UCSD-AML1 (cell line): ENCODE measurements around the gene TAS2R30.
"Not testable (repeated sequence)": the region's sequence is repeated elsewhere in the genome, so short reads cannot be mapped to it uniquely, and the experiment has no call there.

ENCODE experiments used
- DNase-seq: peaks from one replicate; lab custom pipeline; 2025; ENCODE audit not compliant: unreplicated experiment; lab: John Stamatoyannopoulos, UW

Gene TAS2R30

DNA sequence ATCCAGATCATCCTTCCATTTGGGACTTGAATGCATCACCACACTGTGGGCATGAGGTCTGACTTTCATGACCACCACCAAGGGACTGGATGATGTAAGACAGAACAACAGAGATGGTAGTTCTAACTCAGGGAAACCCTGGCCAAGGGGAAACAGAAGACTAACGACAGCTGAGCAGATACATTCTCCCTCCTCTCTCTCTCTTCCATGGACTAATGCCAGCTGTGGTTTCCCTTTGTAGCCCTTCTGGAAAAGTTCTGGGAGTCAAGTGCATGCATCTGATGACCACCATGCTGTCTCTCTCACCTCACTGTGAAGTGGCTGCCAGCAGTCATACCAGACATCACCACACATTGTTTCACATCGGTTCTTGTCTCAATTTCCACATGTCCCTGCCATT, 3.4 kb downstream of the TAS2R30 start:
- no peak for DNase-seq

DNA sequence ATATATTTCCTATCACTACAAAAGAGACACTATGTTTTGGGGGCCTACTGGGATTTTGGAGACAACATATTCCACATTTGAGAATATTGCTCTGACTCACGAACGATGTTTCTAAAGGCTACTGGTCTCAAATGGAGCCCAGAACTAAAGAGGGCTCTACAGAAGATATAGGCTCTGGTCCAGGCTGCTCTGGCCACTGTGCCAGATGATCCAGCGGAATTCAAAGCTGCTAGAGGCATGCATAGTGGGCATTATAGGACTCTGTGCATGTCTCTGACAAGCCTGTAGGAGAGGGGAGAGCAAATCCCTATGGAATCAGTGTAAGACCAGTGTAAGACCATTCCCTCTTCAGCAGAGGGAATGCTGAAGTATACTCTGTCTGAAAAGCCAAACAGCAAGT, 4.1 kb downstream of the TAS2R30 start:
- no peak for DNase-seq

DNA sequence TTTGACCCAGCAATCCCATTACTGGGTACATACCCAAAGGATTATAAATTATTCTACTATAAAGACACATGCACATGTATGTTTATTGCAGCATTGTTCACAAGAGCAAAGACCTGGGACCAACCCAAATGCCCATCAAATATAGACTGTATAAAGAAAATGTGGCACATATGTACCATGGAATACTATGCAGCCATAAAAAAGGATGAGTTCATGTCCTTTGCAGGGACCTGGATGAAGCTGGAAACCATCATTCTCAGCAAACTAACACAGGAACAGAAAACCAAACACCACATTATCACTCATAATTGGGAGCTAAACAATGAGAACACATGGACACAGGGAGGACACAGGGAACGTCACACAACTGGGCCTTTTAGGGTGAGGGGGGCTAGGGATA, 20.3 kb downstream of the TAS2R30 start:
- DNase-seq, result not testable (repeated sequence)

DNA sequence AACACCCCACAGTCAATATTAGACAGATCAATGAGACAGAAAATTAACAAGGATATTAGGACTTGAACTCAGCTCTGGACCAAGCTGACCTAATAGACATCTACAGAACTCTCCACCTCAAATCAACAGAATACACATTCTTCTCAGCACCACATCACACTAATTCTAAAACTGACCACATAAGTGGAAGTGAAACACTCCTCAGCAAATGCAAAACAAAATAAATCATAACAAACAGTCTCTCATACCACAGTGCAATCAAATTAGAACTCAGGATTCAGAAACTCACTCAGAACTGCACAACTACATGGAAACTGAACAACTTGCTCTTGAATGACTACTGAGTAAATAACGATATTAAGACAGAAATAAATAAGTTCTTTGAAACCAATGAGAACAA, 23.2 kb downstream of the TAS2R30 start:
- not testable (repeated sequence) for DNase-seq

DNA sequence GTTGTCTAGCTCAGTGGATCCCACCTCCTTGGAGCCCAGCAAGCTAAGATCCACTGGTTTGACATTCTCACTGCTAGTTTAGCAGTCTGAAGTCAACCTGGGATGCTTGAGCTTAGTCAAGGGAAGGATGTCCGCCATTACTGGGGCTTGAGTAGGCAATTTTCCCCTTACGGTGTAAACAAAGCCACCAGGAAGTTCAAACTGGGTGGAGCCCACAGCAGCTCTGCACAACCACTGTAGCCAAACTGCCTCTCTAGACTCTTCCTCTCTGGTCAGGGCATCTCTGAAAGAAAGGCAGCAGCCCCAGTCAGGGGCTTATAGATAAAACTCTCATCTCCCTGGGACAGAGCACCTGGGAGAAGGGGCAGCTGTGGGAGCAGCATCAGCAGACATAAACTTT, 25.6 kb downstream of the TAS2R30 start:
- DNase-seq, result no peak

DNA sequence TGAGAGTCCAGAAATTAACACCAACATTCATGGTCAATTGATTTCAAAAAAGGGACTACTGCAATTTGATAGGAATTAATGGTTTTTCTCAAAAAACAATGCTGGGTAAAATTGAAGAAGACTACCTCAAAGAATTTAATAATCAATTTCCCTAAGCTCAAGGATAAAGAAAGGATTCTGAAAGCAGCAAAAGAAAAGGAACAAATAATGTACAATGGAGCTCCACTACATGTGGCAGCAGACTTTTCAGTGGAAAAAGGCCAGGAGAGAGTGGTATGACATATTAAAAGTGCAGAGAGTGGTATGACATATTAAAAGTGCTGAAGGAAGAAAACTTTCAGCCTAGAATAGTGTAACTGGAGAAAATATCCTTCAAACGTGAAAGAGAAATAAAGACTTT, 26.7 kb downstream of the TAS2R30 start:
- no peak for DNase-seq

DNA sequence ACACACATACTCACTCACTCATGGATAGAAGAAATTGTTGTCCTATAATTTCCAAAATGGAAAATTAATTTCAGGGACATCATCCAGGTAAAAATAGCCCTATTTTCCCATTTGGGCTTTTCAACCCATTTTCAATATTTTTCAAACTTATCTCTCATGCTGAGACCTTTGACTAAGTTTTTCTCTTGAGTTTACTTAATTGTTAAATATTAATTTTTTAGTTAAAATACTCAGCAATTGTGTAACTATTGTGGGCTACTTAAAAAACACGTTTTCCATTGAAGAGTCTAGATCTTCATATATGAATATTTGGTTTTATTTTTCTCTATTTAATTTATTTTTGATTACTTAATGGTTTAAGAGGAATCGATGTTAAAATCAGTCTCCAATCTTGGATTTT, 28.2 kb downstream of the TAS2R30 start:
- no peak for DNase-seq

DNA sequence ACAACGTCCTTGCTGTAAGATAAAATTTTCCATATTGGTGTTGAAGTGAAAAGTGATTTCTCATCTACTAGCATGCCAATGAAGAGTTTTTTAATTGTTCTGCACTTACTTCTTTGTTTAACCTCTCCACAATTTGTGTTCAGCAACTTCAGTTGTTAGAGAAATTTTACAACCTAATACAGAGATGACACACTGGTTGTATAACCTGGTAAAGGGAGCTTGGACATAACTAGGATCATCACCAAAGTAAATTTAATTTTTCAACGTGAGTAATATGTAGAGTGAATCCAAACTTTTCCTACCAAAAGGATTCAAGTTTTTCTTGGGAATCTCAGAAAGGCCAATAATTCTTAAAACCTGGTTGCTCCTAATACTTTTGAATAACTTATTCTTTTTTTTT, 28.9 kb downstream of the TAS2R30 start:
- no peak for DNase-seq

DNA sequence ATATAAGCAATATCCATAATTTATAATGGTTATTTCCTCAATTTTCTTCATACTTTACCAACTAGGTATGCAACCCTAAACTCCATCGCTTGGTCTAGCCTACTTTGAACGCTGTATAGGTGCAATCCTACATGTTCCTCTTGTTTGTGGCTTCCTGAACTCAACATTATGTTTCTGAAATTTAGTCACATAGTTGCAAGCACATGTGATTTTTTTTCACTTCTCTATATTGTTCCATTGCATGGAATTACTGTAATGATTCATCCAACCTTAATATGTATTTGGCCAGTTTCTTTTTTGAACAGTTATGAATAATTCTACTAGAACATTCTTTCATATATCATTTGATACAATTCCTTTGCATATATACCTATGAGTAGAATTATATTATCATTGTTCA, 39.5 kb downstream of the TAS2R30 start:
- DNase-seq, result not testable (repeated sequence)

DNA sequence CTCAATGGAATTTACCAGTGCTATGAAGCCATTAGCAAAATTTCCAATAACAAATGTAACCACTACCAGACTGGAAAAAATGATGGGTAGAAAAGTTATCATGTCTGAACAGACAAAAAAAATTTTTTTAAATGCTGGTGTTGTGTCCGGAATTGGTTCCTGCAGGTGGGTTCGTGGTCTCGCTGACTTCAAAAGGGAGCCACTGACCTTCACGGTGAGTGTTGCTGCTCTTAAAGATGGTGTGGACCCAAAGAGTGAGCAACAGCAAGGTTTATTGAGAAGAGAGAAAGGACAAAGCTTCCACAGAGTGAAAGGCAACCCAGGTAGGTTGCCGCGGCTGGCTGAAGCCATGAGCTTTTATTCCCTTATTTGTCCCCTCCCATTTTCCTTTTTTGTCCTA, 42.3 kb downstream of the TAS2R30 start, which contains the start of gene TAS2R43:
TAS2R43 (minus strand) TSS at position 186 of the 400 bp plus-strand sequence; CDS start at position 102, 84 bp downstream.
- DNase-seq, result no peak

DNA sequence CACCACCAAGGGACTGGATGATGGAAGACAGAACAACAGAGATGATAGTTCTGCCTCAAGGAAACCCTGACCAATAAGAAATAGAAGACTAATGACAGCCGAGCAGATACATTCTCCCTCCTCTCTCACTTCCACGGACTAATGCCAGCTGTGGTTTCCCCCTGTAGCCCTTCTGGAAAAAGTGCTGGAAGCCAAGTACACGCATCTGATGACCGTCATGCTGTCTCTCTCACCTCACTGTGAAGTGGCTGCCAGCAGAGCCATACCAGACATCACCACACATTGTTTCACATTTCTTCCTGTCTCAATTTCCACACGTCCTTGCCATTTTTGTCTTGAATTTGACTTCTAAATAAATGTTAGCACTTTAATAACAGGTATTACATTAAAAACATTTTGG, 45.2 kb downstream of the TAS2R30 start:
- no peak for DNase-seq

DNA sequence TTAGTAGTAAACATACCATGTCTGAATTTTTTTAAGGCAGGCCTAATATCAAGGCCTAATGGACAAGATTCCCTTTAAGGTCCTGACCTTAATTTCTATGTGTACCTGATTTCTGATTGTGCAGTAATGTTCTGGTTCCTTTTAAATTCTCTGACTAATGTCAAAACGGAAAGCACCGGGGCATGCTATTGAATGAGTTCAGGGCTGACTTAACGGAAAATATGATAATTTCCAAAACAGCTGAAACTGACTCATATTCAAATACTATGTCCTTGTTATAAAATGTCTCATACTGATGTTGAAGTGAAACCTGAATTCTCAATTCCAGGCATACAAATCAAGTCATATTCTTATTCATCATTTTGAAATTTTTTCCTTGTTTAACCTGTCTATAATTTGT, 49.0 kb downstream of the TAS2R30 start:
- no peak for DNase-seq
